Placental pericyte (primary cell): Measurements from ENCODE around the gene TUBA3E. TPM values are rescaled to one million over a fixed set of nuclear protein-coding genes. Genes with fewer than 3 reads are reported as not detected.

Experiments used
- total RNA-seq: library from RNA; depleted of rRNA; stranded (reverse); fragments of >200 nt; gene quantifications from 2 replicates; pipeline ENCODE4 v1.2.3, GENCODE V29; 2012

Gene TUBA3E
- not detected in 2 replicates for total RNA-seq

DNA sequence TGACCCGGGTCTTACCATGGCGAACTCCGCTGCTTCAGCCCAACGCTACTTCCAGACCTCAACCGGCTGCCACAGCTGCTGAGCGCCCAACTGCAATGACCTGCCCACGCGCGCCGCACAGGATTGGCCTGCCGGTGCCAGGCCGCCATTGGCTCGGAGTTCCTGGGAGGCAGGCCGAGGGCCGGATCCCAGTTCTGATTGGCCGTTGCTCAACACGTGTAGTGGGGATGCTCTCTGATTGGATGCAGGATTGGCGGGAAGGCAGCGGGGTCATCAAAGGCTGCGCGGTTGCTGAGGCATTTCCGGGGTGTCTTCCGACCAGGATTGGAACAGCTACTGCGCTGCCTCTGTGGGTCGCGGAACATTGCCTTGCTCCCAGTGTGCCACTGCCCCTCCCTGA is at the start of gene TUBA3E:
Gene TUBA3E (minus strand): TSS at position 97 of the 400 bp plus-strand sequence. CDS start 79 bp downstream, at position 18.

GRCh38 chr2:130181880-130182682 is 16.2 kb downstream of the TUBA3E start, which contains the start of gene MZT2B:
MZT2B (plus strand) TSS chr2:130182262; CDS start chr2:130182283, 21 bp downstream.

DNA sequence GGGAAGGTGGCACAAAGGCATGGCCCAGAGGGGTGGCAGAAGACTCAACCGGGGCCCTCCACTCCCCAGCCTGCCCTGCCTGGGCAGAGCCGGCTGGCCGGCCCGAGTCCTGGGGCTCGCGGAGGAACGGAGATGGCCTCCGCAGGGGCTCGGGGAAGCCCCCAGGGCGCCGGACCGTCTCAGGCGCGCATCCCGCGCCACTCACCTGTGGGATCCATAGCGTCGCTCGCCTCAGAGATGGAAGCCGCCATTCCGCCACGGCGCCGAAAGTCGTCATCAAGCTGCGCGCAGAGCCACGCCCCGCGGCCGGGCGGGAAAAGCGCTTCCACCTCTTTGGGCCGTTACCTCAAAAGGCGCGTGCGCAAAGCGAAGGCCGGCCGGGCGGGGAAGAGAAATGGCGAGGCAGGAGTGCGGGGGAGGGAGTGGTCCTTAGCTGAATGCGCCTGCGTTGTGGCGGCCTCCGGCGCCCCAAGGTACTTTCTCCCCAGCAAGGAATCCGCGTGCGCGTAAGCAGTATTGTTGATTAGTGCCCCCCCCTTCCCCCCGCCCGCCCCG is 16.8 kb downstream of the TUBA3E start, which contains the start of gene SMPD4:
Gene SMPD4 (minus strand): TSS at position 278 of the 555 bp plus-strand sequence. CDS start 5,010 bp downstream, outside the sequence.

GRCh38 chr2:130145006-130145414 is 53.2 kb downstream of the TUBA3E start, which contains the start of gene CCDC74B:
CCDC74B (minus strand) TSS chr2:130145112; CDS start chr2:130144996, 116 bp downstream.

Other genes starting within 250 kb of the TUBA3E start
- not detected in 2 replicates for gene RAB6C, start 218.8 kb downstream of the TUBA3E start, total RNA-seq
- not detected in 2 replicates for gene POTEF, start 69.2 kb downstream of the TUBA3E start, total RNA-seq
- gene CCDC74B, start 53.3 kb downstream of the TUBA3E start, total RNA-seq, result 2.6 and 5.0 TPM in 2 replicates
- gene SMPD4, start 16.8 kb downstream of the TUBA3E start, total RNA-seq, result 23.6 and 42.7 TPM in 2 replicates
- 79.7 and 97.2 TPM in 2 replicates for gene MZT2B, start 16.2 kb downstream of the TUBA3E start, total RNA-seq
- gene IMP4, start 144.5 kb upstream of the TUBA3E start, total RNA-seq, result 108 and 121 TPM in 2 replicates
- 19.3 and 23.2 TPM in 2 replicates for gene PTPN18, start 157.6 kb upstream of the TUBA3E start, total RNA-seq